Activated CD4-positive, alpha-beta T cell treated with anti-CD3 and anti-CD28 coated beads, Interleukin-2, amount 50 U/mL, for 1 hour (primary cell): ENCODE measurements around the gene GMPR.

Source experiments
- DNase-seq: peaks from one replicate; pipeline ENCODE4 v3.0.0-alpha.2; 2020

The GMPR gene

GRCh38 chr6:16306334-16306733, 67.9 kb downstream of the GMPR start:
- no peak for DNase-seq

GRCh38 chr6:16311763-16312162, 73.4 kb downstream of the GMPR start:
- DNase-seq = no peak

- no peak for DNase-seq
These were observed 75.3 kb downstream of the GMPR start for GRCh38 chr6:16313732-16314131.

- no peak for DNase-seq
These were observed 75.9 kb downstream of the GMPR start for GRCh38 chr6:16314296-16314695.

GRCh38 chr6:16316741-16317251, 78.4 kb downstream of the GMPR start:
- DNase-seq = no peak

- no peak for DNase-seq
These were observed 80.2 kb downstream of the GMPR start for GRCh38 chr6:16318538-16318937.

- DNase-seq = no peak
These were observed 80.8 kb downstream of the GMPR start for GRCh38 chr6:16318953-16319720.

- DNase-seq = peak; percentile 66
These were observed 81.6 kb downstream of the GMPR start for GRCh38 chr6:16319813-16320532.

- DNase-seq = no peak
These were observed 82.3 kb downstream of the GMPR start for GRCh38 chr6:16320533-16321340.

- no peak for DNase-seq
These were observed 82.9 kb downstream of the GMPR start for GRCh38 chr6:16321341-16321710.

GRCh38 chr6:16321826-16322225, 83.4 kb downstream of the GMPR start:
- DNase-seq = no peak

GRCh38 chr6:16322666-16323312, 84.4 kb downstream of the GMPR start:
- DNase-seq = peak; percentile 74

GRCh38 chr6:16324184-16324583, 85.8 kb downstream of the GMPR start:
- no peak for DNase-seq

GRCh38 chr6:16324606-16325225, 86.3 kb downstream of the GMPR start:
- DNase-seq = no peak

GRCh38 chr6:16326531-16326930, 88.1 kb downstream of the GMPR start:
- no peak for DNase-seq

- no peak for DNase-seq
These were observed 88.8 kb downstream of the GMPR start for GRCh38 chr6:16326971-16327776.

- DNase-seq = no peak
These were observed 89.5 kb downstream of the GMPR start for GRCh38 chr6:16327777-16328325.

- no peak for DNase-seq
These were observed 90.8 kb downstream of the GMPR start for GRCh38 chr6:16329233-16329632.

GRCh38 chr6:16331384-16332174, 93.2 kb downstream of the GMPR start:
- DNase-seq = peak; percentile 68

- peak; percentile 80 for DNase-seq
These were observed 93.8 kb downstream of the GMPR start for GRCh38 chr6:16332175-16332542.
